Esophagus squamous epithelium (tissue), 4 donors: ENCODE measurements around the gene WDR70.

Source experiments
- POLR2A ChIP-seq, 4 donors: fragments of 450-650 bp; IDR thresholded peaks; one replicate each; pipeline ENCODE4 v1.6.1; 2017; ENCODE audit warnings: antibody characterized with exemption in 4 of 4, mild to moderate bottlenecking in 4 of 4, moderate library complexity in 3 of 4
- TF ChIP-seq, protein P1 (sequence below), 6 experiments: fragments of 450-650 bp in 4 of 6; fragments of 200-600 bp in 2 of 6; sonication (generic) in 2 of 6; IDR thresholded peaks; one replicate each; pipeline ENCODE4 v1.5.1; 2016 to 2019; ENCODE audit warnings: antibody characterized with exemption in 6 of 6, mild to moderate bottlenecking in 4 of 6, moderate library complexity in 4 of 6

- TF ChIP-seq POLR2A (IDR thresholded peaks at IDR 0.05), result no peak
- TF ChIP-seq, protein P1, sequence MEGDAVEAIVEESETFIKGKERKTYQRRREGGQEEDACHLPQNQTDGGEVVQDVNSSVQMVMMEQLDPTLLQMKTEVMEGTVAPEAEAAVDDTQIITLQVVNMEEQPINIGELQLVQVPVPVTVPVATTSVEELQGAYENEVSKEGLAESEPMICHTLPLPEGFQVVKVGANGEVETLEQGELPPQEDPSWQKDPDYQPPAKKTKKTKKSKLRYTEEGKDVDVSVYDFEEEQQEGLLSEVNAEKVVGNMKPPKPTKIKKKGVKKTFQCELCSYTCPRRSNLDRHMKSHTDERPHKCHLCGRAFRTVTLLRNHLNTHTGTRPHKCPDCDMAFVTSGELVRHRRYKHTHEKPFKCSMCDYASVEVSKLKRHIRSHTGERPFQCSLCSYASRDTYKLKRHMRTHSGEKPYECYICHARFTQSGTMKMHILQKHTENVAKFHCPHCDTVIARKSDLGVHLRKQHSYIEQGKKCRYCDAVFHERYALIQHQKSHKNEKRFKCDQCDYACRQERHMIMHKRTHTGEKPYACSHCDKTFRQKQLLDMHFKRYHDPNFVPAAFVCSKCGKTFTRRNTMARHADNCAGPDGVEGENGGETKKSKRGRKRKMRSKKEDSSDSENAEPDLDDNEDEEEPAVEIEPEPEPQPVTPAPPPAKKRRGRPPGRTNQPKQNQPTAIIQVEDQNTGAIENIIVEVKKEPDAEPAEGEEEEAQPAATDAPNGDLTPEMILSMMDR (IDR thresholded peaks at IDR 0.05), result no peak
These were observed 338.7 kb downstream of the WDR70 start for GRCh38 chr5:37717613-37718431.
